Tibial nerve (tissue), 3 donors: Measurements from ENCODE around the gene PRKAG3.

Experiments
- CTCF ChIP-seq, 5 experiments: fragments of 200-600 bp in 3 of 5; fragments of 450-650 bp in 2 of 5; sonication (generic) in 3 of 5; IDR thresholded peaks; one replicate each; pipeline ENCODE4 v1.5.1; 2016 to 2019; ENCODE audit warnings: antibody characterized with exemption in 5 of 5, mild to moderate bottlenecking in 3 of 5, moderate library complexity in 2 of 5
- POLR2A ChIP-seq, 2 donors: fragments of 450-650 bp; IDR thresholded peaks; one replicate each; pipeline ENCODE4 v1.6.1; 2017; ENCODE audit warnings: antibody characterized with exemption in 2 of 2, mild to moderate bottlenecking in 2 of 2, moderate library complexity in 2 of 2

DNA sequence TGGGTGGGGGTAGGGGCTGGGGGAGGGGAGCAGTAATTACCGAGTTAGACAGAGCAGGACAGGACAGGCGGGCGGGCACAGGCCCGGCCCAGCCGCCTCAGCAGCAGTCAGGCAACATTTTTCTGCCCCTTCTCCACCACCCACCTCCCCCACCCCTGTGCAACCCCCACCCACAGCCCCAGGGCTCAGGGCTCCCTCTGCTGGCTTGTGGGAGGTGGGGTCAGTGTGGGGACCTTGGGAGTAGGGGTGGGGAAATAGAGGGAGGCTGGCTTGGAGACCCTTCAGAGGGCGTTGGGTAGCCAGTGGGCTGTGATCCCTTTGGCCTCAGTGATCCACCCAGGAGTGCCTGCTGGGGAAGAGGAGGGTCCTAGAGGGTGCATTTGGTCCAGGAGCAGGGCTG, 34.4 kb upstream of the PRKAG3 start:
- TF ChIP-seq CTCF (IDR thresholded peaks at IDR 0.05) (no peak), POLR2A (IDR thresholded peaks at IDR 0.05) (no peak)
